Ishikawa (cell line): ENCODE data around the gene SLC36A3.

Experiments used
- CEBPB ChIP-seq: IDR thresholded peaks from 2 replicates; pipeline ENCODE4 v1.6.1; 2012
- CREB1 ChIP-seq: IDR thresholded peaks from 2 replicates; pipeline ENCODE4 v1.6.1; 2012; ENCODE audit warnings: low read depth
- EGR1 ChIP-seq: IDR thresholded peaks from 2 replicates; pipeline ENCODE4 v1.6.1; 2012
- EP300 ChIP-seq: IDR thresholded peaks from 2 replicates; pipeline ENCODE4 v1.6.1; 2012; ENCODE audit warnings: borderline replicate concordance
- FOXM1 ChIP-seq: IDR thresholded peaks from 2 replicates; pipeline ENCODE4 v1.6.1; 2012; ENCODE audit warnings: low read depth, borderline replicate concordance
- MAX ChIP-seq: IDR thresholded peaks from 2 replicates; pipeline ENCODE4 v1.6.1; 2012
- NFIC ChIP-seq: IDR thresholded peaks from 2 replicates; pipeline ENCODE4 v1.6.1; 2012
- RAD21 ChIP-seq: IDR thresholded peaks from 2 replicates; pipeline ENCODE4 v1.6.1; 2012; ENCODE audit warnings: low read depth
- REST ChIP-seq: IDR thresholded peaks from 2 replicates; pipeline ENCODE4 v1.6.1; 2012; ENCODE audit warnings: low read depth, mild to moderate bottlenecking
- TAF1 ChIP-seq: IDR thresholded peaks from 2 replicates; pipeline ENCODE4 v1.6.1; 2012; ENCODE audit warnings: low read depth, mild to moderate bottlenecking
- TCF12 ChIP-seq: IDR thresholded peaks from 2 replicates; pipeline ENCODE4 v1.6.1; 2012; ENCODE audit warnings: low read depth
- TEAD4 ChIP-seq: IDR thresholded peaks from 2 replicates; pipeline ENCODE4 v1.6.1; 2012
- USF1 ChIP-seq: IDR thresholded peaks from 2 replicates; pipeline ENCODE4 v1.6.1; 2012
- YY1 ChIP-seq: IDR thresholded peaks from 2 replicates; pipeline ENCODE4 v1.6.1; 2012; ENCODE audit warnings: low read depth
- ZBTB7A ChIP-seq: IDR thresholded peaks from 2 replicates; pipeline ENCODE4 v1.6.1; 2012; ENCODE audit warnings: low read depth

The SLC36A3 gene

GRCh38 chr5:151286246-151286645, 17.3 kb downstream of the SLC36A3 start:
- TF ChIP-seq NFIC (no peak), TEAD4 (peak; percentile 26; the same call in 1 of the 2 replicates), EP300 (no peak), TAF1 (no peak), RAD21 (no peak)

- TF ChIP-seq RAD21: no peak
- peak; percentile 77 for TF ChIP-seq TEAD4
Measured at GRCh38 chr5:151285683-151286082, 17.9 kb downstream of the SLC36A3 start.

- TF ChIP-seq RAD21 (peak; percentile 52), EP300 (no peak)
Measured at GRCh38 chr5:151284392-151284967, 19.1 kb downstream of the SLC36A3 start.

GRCh38 chr5:151283120-151283825, 20.3 kb downstream of the SLC36A3 start:
- no peak for TF ChIP-seq EGR1
- no peak for TF ChIP-seq REST
- TF ChIP-seq CEBPB: no peak
- TF ChIP-seq RAD21: no peak
- no peak for TF ChIP-seq EP300
- no peak for TF ChIP-seq USF1
- no peak for TF ChIP-seq TEAD4
- no peak for TF ChIP-seq YY1
- TF ChIP-seq ZBTB7A: no peak
- no peak for TF ChIP-seq TAF1
- no peak for TF ChIP-seq FOXM1
- no peak for TF ChIP-seq NFIC
- no peak for TF ChIP-seq MAX
- no peak for TF ChIP-seq TCF12
- TF ChIP-seq CREB1: no peak

GRCh38 chr5:151281001-151281639, 22.4 kb downstream of the SLC36A3 start:
- TF ChIP-seq CEBPB: no peak
- no peak for TF ChIP-seq NFIC
- no peak for TF ChIP-seq YY1
- no peak for TF ChIP-seq EP300
- no peak for TF ChIP-seq CREB1
- no peak for TF ChIP-seq USF1
- no peak for TF ChIP-seq TCF12
- TF ChIP-seq EGR1: no peak

GRCh38 chr5:151280443-151280842, 23.1 kb downstream of the SLC36A3 start:
- TF ChIP-seq USF1: no peak
- no peak for TF ChIP-seq CREB1
- no peak for TF ChIP-seq YY1
- no peak for TF ChIP-seq EP300
- TF ChIP-seq RAD21: no peak
- TF ChIP-seq TCF12: no peak
- TF ChIP-seq NFIC: no peak
- no peak for TF ChIP-seq CEBPB
- TF ChIP-seq EGR1: no peak
- no peak for TF ChIP-seq TEAD4

- no peak for TF ChIP-seq TAF1
- TF ChIP-seq CEBPB: no peak
- no peak for TF ChIP-seq FOXM1
- no peak for TF ChIP-seq TCF12
- TF ChIP-seq TEAD4: no peak
- TF ChIP-seq EGR1: no peak
- TF ChIP-seq YY1: no peak
- no peak for TF ChIP-seq REST
- TF ChIP-seq EP300: no peak
- no peak for TF ChIP-seq ZBTB7A
- TF ChIP-seq MAX: no peak
- TF ChIP-seq CREB1: no peak
- TF ChIP-seq RAD21: no peak
- TF ChIP-seq USF1: no peak
- no peak for TF ChIP-seq NFIC
Measured at GRCh38 chr5:151278845-151279244, 24.7 kb downstream of the SLC36A3 start.
